ENCODE measurements around the gene SLC29A4.
"Not testable (repeated sequence)": the region's sequence is repeated elsewhere in the genome, so short reads cannot be mapped to it uniquely, and the experiment has no call there.

GRCh38 chr7:5313076-5313885, 30.5 kb downstream of the SLC29A4 start:
- not testable (repeated sequence) for TF ChIP-seq CTCF (IDR thresholded peaks at IDR 0.05 in 8 of 11, conservative IDR thresholded peaks at IDR 0.05 in 3 of 11); POLR2A (IDR thresholded peaks at IDR 0.05)
- TF ChIP-seq POLR2AphosphoS5 (IDR thresholded peaks at IDR 0.05): peak in 2 of 3 donors; percentile 6 to 62

Data from spleen (tissue), 7 donors.